ENCODE measurements around the gene WDR37.

WDR37 gene

DNA sequence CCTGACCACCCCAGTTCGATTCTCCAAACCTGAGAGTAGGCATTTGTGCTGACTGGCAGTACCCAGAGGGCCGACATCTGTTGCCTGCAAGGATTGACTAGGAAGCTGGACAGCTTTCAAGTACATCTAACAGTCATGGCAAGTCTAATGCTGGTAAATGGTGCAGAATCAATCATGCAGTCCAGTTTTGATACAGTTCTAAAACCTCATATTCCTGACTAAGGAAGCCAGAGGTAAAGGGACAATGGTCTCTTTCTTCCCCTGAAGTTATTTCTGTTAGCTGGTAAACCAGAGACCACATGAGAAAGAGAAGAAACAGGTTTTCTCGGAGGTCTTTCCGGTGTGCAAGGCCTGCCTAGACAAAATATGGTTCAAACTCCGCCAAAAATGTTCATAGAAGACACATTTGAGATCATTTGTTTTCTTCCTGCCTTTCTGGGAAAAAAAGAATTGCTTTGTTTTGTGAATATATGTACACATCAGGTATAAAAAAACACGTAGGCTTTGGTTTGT, 97.1 kb downstream of the WDR37 start:
- no peak for DNase-seq (ENCODE audit: low spot score)
- H4K8ac ChIP-seq (ENCODE audit: low read depth, low read length), result no peak overlapping the region
- no peak overlapping the region for H3K23ac ChIP-seq (ENCODE audit: low read depth, low read length, poor library complexity)
- H3K14ac ChIP-seq (ENCODE audit: low read length), result no peak overlapping the region
- peak overlapping the region; percentile 29 for H2AFZ ChIP-seq (ENCODE audit: low read length)
- H2BK120ac ChIP-seq (ENCODE audit: low read depth, low read length), result no peak overlapping the region
- no peak overlapping the region for H3K18ac ChIP-seq (ENCODE audit: low read length)
- no peak overlapping the region for H3K9ac ChIP-seq (ENCODE audit: low read depth, low read length, poor library complexity)
- H3K4me1 ChIP-seq (ENCODE audit: control insufficient read depth in 2 of 2, insufficient read depth in 1 of 2, low read depth in 1 of 2, low read length in 2 of 2), result peaks cover 0 to 7% of the 10 kb centered on the region in 2 donors
- H3K4me3 ChIP-seq (ENCODE audit: low read length in 2 of 2), result no peak overlapping the region
- no peaks in the 10 kb centered on the region for H3K9me3 ChIP-seq (replicated peaks in 1 of 2; ENCODE audit: control insufficient read depth in 2 of 2, insufficient read depth in 1 of 2, low read depth in 1 of 2, low read length in 2 of 2)
- no peak overlapping the region for H3K4ac ChIP-seq (ENCODE audit: low read length)
- H3K4me2 ChIP-seq (ENCODE audit: insufficient read depth, low read length, poor library complexity, severe bottlenecking), result no peak overlapping the region
- no peak overlapping the region for H2AK5ac ChIP-seq (ENCODE audit: low read depth, low read length)
- WGBS, 2 donors (ENCODE audit: extremely low coverage in 2 of 2, insufficient read length in 2 of 2, insufficient replicate concordance in 1 of 2), result no CpG with 5 or more reads among the region's 6 CpGs
- H4K91ac ChIP-seq (ENCODE audit: low read depth, low read length, poor library complexity), result no peak overlapping the region
- H3K27me3 ChIP-seq (ENCODE audit: control insufficient read depth in 3 of 3, insufficient read depth in 3 of 3, low read depth in 1 of 3, low read length in 3 of 3), result peaks cover 0 to 21% (median 0%) of the 10 kb centered on the region in 3 experiments
- H3K79me1 ChIP-seq (ENCODE audit: low read depth, low read length), result no peaks in the 10 kb centered on the region
- H2BK5ac ChIP-seq (ENCODE audit: low read length), result no peak overlapping the region
- no peak overlapping the region for H2BK12ac ChIP-seq (ENCODE audit: low read length)
- no peak overlapping the region for H3K27ac ChIP-seq (replicated peaks; ENCODE audit: low read length)
- H3K36me3 ChIP-seq (replicated peaks in 1 of 2; ENCODE audit: control insufficient read depth in 2 of 2, insufficient read depth in 2 of 2, low read length in 2 of 2), result peaks cover 0 to 2% of the 10 kb centered on the region in 2 donors
- H2BK15ac ChIP-seq (ENCODE audit: low read length), result no peak overlapping the region

DNA sequence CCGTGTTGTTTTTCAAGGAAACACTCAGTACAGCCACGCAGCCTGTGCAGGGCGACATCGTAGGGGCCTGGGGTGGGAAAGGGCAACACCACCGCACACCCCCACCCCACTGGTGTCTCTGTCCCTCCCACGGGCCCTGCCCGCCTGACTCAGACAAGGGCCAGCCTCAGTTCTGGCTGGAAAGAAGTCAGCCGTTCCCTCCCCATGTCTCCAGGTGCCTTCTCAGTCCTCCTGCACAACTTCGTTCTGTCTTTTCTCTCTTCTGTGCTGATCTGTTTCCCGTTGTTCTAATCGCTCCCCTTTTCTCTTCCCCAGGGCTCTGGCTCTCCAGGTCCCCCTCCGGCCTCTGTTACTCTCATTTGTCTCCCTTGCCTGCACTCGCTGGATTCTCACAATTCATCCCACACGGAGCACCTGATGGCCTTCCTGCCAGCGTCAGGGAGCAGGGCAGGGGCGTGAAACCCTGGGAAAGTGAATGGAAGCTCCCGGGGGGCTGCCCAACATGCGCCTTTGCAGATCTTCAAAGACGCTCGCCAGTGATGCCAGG, 97.7 kb downstream of the WDR37 start:
- no peak overlapping the region for H2BK15ac ChIP-seq (ENCODE audit: low read length)
- H3K9me3 ChIP-seq (replicated peaks in 1 of 2; ENCODE audit: control insufficient read depth in 2 of 2, insufficient read depth in 1 of 2, low read depth in 1 of 2, low read length in 2 of 2), result no peaks in the 10 kb centered on the region
- H2BK5ac ChIP-seq (ENCODE audit: low read length), result no peak overlapping the region
- H3K9ac ChIP-seq (ENCODE audit: low read depth, low read length, poor library complexity), result no peak overlapping the region
- peak overlapping the region; percentile 31 for H3K18ac ChIP-seq (ENCODE audit: low read length)
- H3K36me3 ChIP-seq (replicated peaks in 1 of 2; ENCODE audit: control insufficient read depth in 2 of 2, insufficient read depth in 2 of 2, low read length in 2 of 2), result peaks cover 0 to 2% of the 10 kb centered on the region in 2 donors
- H4K91ac ChIP-seq (ENCODE audit: low read depth, low read length, poor library complexity), result no peak overlapping the region
- H3K23ac ChIP-seq (ENCODE audit: low read depth, low read length, poor library complexity), result no peak overlapping the region
- H2BK12ac ChIP-seq (ENCODE audit: low read length), result no peak overlapping the region
- no peaks in the 10 kb centered on the region for H3K79me1 ChIP-seq (ENCODE audit: low read depth, low read length)
- peaks cover 0 to 21% (median 0%) of the 10 kb centered on the region in 3 experiments for H3K27me3 ChIP-seq (ENCODE audit: control insufficient read depth in 3 of 3, insufficient read depth in 3 of 3, low read depth in 1 of 3, low read length in 3 of 3)
- no peak overlapping the region for H3K4ac ChIP-seq (ENCODE audit: low read length)
- WGBS, 2 donors (ENCODE audit: extremely low coverage in 2 of 2, insufficient read length in 2 of 2, insufficient replicate concordance in 1 of 2), result no CpG with 5 or more reads among the region's 20 CpGs
- peaks cover 0 to 7% of the 10 kb centered on the region in 2 donors for H3K4me1 ChIP-seq (ENCODE audit: control insufficient read depth in 2 of 2, insufficient read depth in 1 of 2, low read depth in 1 of 2, low read length in 2 of 2)
- H3K27ac ChIP-seq (replicated peaks; ENCODE audit: low read length), result no peak overlapping the region
- no peak for DNase-seq (ENCODE audit: low spot score)
- H2AK5ac ChIP-seq (ENCODE audit: low read depth, low read length), result no peak overlapping the region
- no peak overlapping the region for H3K4me3 ChIP-seq (ENCODE audit: low read length in 2 of 2)
- no peak overlapping the region for H3K4me2 ChIP-seq (ENCODE audit: insufficient read depth, low read length, poor library complexity, severe bottlenecking)
- H2AFZ ChIP-seq (ENCODE audit: low read length), result no peak overlapping the region
- no peak overlapping the region for H3K14ac ChIP-seq (ENCODE audit: low read length)
- no peak overlapping the region for H2BK120ac ChIP-seq (ENCODE audit: low read depth, low read length)
- no peak overlapping the region for H4K8ac ChIP-seq (ENCODE audit: low read depth, low read length)

DNA sequence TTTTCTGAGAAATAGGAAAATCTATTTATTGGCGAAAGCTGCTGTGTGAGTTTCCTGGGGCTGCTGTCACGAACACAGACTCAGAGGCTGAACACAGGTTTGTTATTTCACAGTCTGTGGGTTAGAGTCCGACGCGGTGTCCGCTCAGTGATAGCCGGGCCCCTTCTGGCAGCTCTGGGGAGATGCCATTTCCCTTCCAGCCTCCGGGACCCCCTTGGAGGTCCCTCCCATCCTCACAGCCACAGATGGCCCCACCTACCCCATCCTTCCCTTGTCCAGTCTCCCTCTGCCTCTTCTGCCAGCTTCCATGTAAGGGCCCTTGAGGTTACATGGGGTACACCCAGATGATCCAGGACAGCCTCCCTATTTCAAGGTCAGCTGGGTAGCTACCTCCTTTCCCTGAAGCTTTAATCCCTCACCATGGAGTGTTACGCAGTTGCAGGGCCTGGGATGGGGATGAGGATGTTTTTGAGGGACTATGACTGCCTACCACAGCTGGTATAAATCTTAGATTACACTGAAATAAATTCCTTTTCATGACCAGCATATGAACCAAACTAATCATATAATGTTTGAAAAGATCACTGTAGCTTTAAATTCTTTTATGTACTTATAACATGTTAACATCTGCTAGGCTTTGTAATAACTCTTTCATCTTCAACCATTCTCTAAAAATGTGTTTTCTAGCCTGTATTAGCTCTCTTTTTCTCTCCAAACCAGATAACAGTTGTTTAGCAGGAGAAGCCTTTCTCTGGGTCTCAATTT, 98.5 kb downstream of the WDR37 start:
- no peak overlapping the region for H3K9ac ChIP-seq (ENCODE audit: low read depth, low read length, poor library complexity)
- no peak overlapping the region for H3K4me3 ChIP-seq (ENCODE audit: low read length in 2 of 2)
- no peak overlapping the region for H2AFZ ChIP-seq (ENCODE audit: low read length)
- no peak overlapping the region for H3K4me2 ChIP-seq (ENCODE audit: insufficient read depth, low read length, poor library complexity, severe bottlenecking)
- no peak overlapping the region for H2BK12ac ChIP-seq (ENCODE audit: low read length)
- H3K23ac ChIP-seq (ENCODE audit: low read depth, low read length, poor library complexity), result no peak overlapping the region
- no peak overlapping the region for H2BK5ac ChIP-seq (ENCODE audit: low read length)
- H3K36me3 ChIP-seq (replicated peaks in 1 of 2; ENCODE audit: control insufficient read depth in 2 of 2, insufficient read depth in 2 of 2, low read length in 2 of 2), result peaks cover 0 to 2% of the 10 kb centered on the region in 2 donors
- H3K18ac ChIP-seq (ENCODE audit: low read length), result no peak overlapping the region
- no peak overlapping the region for H2BK15ac ChIP-seq (ENCODE audit: low read length)
- H3K27me3 ChIP-seq (ENCODE audit: control insufficient read depth in 3 of 3, insufficient read depth in 3 of 3, low read depth in 1 of 3, low read length in 3 of 3), result peaks cover 0 to 21% (median 0%) of the 10 kb centered on the region in 3 experiments
- no peak for DNase-seq (ENCODE audit: low spot score)
- no peak overlapping the region for H3K14ac ChIP-seq (ENCODE audit: low read length)
- no CpG with 5 or more reads among the region's 9 CpGs for WGBS, 2 donors (ENCODE audit: extremely low coverage in 2 of 2, insufficient read length in 2 of 2, insufficient replicate concordance in 1 of 2)
- H2AK5ac ChIP-seq (ENCODE audit: low read depth, low read length), result no peak overlapping the region
- H3K4ac ChIP-seq (ENCODE audit: low read length), result no peak overlapping the region
- no peak overlapping the region for H2BK120ac ChIP-seq (ENCODE audit: low read depth, low read length)
- no peak overlapping the region for H4K8ac ChIP-seq (ENCODE audit: low read depth, low read length)
- no peak overlapping the region for H3K27ac ChIP-seq (replicated peaks; ENCODE audit: low read length)
- no peaks in the 10 kb centered on the region for H3K79me1 ChIP-seq (ENCODE audit: low read depth, low read length)
- peaks cover 0 to 7% of the 10 kb centered on the region in 2 donors for H3K4me1 ChIP-seq (ENCODE audit: control insufficient read depth in 2 of 2, insufficient read depth in 1 of 2, low read depth in 1 of 2, low read length in 2 of 2)
- no peaks in the 10 kb centered on the region for H3K9me3 ChIP-seq (replicated peaks in 1 of 2; ENCODE audit: control insufficient read depth in 2 of 2, insufficient read depth in 1 of 2, low read depth in 1 of 2, low read length in 2 of 2)
- H4K91ac ChIP-seq (ENCODE audit: low read depth, low read length, poor library complexity), result no peak overlapping the region
